GM23338 (cell line): ENCODE results near the gene PPBP.

Experiments
- JUNB ChIP-seq: IDR thresholded peaks from one replicate; pipeline ENCODE4 v1.6.1; 2016; ENCODE audit warnings: antibody characterized with exemption; ENCODE audit not compliant: unreplicated experiment
- TF ChIP-seq, protein P1 (sequence below): IDR thresholded peaks from one replicate; pipeline ENCODE4 v1.6.1; 2018; ENCODE audit warnings: antibody characterized with exemption; ENCODE audit not compliant: unreplicated experiment
- TF ChIP-seq, protein P2 (sequence below), 2 experiments: fragments of 200-600 bp in 1 of 2; sonication (generic) in 1 of 2; conservative IDR thresholded peaks; 2 replicates each; pipeline versions ENCODE4 v1.5.1 to v1.6.1; 2016 to 2017; ENCODE audit warnings: antibody characterized with exemption in 2 of 2, low read depth in 2 of 2, mild to moderate bottlenecking in 2 of 2, moderate library complexity in 1 of 2

DNA sequence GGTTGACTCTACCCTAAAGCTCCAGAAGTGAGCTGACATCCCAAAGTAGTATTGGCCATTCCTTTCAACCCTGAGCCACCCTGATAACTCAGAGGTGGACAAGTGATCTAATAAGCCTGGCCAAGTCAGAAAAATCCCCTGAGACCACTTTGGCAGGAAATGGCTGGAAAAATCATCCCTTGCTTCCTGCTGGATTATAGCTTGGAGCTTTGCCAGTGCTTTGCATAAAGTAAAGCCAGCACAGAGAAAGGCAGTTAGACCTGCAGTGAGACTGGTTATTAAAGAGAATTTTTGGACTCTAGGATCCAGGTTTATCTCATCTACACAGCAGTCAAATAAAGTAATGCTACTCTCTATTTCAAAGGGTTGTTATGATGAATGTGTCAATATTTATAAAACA is 44.1 kb upstream of the PPBP start:
- TF ChIP-seq, protein P1, sequence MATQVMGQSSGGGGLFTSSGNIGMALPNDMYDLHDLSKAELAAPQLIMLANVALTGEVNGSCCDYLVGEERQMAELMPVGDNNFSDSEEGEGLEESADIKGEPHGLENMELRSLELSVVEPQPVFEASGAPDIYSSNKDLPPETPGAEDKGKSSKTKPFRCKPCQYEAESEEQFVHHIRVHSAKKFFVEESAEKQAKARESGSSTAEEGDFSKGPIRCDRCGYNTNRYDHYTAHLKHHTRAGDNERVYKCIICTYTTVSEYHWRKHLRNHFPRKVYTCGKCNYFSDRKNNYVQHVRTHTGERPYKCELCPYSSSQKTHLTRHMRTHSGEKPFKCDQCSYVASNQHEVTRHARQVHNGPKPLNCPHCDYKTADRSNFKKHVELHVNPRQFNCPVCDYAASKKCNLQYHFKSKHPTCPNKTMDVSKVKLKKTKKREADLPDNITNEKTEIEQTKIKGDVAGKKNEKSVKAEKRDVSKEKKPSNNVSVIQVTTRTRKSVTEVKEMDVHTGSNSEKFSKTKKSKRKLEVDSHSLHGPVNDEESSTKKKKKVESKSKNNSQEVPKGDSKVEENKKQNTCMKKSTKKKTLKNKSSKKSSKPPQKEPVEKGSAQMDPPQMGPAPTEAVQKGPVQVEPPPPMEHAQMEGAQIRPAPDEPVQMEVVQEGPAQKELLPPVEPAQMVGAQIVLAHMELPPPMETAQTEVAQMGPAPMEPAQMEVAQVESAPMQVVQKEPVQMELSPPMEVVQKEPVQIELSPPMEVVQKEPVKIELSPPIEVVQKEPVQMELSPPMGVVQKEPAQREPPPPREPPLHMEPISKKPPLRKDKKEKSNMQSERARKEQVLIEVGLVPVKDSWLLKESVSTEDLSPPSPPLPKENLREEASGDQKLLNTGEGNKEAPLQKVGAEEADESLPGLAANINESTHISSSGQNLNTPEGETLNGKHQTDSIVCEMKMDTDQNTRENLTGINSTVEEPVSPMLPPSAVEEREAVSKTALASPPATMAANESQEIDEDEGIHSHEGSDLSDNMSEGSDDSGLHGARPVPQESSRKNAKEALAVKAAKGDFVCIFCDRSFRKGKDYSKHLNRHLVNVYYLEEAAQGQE = no peak
- no peak for TF ChIP-seq JUNB
- TF ChIP-seq, protein P2, sequence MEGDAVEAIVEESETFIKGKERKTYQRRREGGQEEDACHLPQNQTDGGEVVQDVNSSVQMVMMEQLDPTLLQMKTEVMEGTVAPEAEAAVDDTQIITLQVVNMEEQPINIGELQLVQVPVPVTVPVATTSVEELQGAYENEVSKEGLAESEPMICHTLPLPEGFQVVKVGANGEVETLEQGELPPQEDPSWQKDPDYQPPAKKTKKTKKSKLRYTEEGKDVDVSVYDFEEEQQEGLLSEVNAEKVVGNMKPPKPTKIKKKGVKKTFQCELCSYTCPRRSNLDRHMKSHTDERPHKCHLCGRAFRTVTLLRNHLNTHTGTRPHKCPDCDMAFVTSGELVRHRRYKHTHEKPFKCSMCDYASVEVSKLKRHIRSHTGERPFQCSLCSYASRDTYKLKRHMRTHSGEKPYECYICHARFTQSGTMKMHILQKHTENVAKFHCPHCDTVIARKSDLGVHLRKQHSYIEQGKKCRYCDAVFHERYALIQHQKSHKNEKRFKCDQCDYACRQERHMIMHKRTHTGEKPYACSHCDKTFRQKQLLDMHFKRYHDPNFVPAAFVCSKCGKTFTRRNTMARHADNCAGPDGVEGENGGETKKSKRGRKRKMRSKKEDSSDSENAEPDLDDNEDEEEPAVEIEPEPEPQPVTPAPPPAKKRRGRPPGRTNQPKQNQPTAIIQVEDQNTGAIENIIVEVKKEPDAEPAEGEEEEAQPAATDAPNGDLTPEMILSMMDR (conservative IDR thresholded peaks at IDR 0.05; ENCODE audit: low read depth in 2 of 2) = no peak
